ENCODE measurements around the gene RUSF1.
"Not testable (repeated sequence)": the region's sequence is repeated elsewhere in the genome, so short reads cannot be mapped to it uniquely, and the experiment has no call there.

Gene RUSF1

DNA sequence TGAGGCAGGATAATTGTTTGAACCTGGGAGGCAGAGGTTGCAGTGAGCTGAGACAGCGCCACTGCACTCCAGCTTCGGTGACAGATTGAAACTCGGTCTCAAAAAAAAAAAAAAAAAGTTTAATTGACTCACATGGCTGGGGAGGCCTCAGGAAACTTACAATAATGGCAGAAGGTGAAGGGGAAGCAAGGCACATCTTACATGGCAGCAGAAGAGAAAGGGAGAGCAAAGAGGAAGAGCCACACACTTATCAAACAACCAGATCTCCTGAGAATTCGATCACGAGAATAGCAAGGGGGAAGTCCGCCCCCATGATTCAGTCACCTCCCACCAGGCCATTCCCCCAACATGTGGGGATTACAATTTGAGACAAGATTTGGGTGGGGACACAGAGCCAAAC, 62.3 kb downstream of the RUSF1 start:
- not testable (repeated sequence) for DNase-seq

DNA sequence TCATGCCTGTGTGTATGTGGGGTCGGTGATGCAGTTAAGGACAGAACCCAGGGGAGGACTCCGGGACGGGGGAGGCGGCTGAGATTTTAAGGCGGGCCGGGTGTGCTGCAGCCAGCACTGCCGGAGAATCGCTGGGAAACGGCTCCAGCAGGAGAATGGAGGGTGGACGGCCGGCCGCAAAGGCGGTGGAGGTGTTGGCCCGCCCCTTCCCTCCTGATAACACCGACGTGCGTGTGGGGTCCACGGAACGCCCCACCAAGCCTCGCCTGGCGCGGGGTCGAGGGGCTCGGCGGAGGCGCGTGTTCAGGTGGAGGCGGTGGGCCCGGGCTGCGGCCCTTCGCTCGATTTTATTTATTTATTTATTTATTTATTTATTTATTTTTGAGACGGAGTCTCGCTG, 66.2 kb downstream of the RUSF1 start:
- DNase-seq: no peak

DNA sequence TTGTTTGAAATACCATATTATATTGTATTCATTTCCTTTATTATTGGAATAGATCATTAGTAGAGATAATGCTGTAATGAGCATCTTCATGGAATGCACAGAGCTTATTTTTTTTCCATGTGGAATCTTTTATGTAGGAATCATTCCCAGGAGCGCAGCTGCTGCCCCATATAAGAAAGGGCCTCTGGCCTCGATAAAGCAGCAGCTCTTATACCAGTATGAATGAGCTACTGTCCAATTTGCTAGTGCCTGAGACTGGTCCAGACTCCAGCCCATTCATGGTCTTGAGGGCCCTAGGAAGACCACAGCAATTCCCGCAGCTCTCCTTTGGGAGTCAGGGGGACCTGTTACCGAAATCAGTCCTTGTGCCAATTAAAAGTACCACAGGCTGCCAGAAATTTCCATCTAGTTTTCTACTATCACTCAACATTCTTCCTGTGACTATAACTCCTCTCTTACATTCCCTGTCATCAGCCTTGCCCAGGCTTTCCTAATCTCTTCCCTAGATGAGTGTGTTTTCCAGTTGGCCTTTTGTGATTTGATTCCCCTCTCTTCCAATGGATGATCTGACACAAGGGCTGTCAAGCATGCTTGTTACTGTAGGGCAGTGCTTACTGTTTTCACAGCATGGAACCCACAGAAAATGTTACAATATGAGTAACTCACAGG, 67.5 kb downstream of the RUSF1 start:
- DNase-seq: no peak

DNA sequence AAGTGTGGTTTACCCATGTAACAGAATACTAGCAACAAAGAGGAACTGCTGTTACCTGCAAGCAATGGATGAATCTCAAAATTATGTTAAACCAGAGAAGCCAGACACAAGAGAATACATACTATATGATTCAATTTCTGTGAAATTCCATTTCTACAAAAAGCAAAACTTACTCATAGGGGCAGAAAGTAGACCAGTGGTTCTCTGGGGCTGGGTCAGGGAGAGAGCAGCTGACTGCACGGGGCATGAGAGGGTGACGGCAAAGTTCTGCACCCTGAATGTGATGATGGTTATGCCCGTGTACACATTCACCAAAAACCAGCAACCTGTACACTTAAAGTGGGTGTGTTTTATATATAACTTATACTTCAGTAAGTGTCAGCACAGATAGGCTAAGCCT, 68.7 kb downstream of the RUSF1 start:
- no peak for DNase-seq

Data from stimulated activated CD4-positive, alpha-beta T cell treated with anti-CD3 and anti-CD28 coated beads, Interleukin-15, amount 100 ng/mL, for 24 hours (primary cell).